Thyroid gland (tissue), 4 donors: ENCODE data around the gene MAP4K5.

Experiments
- CTCF ChIP-seq, 6 experiments: fragments of 200-600 bp in 3 of 6; fragments of 450-650 bp in 3 of 6; sonication (generic) in 3 of 6; IDR thresholded peaks; one replicate each; pipeline ENCODE4 v1.5.1; 2016 to 2019; ENCODE audit warnings: antibody characterized with exemption in 6 of 6, mild to moderate bottlenecking in 2 of 6, inconsistent platforms in 1 of 6, moderate library complexity in 1 of 6
- POLR2A ChIP-seq, 2 donors: fragments of 450-650 bp; IDR thresholded peaks; one replicate each; pipeline ENCODE4 v1.6.1; 2017; ENCODE audit warnings: antibody characterized with exemption in 2 of 2, mild to moderate bottlenecking in 2 of 2, moderate library complexity in 1 of 2

- TF ChIP-seq CTCF (IDR thresholded peaks at IDR 0.05) (no peak), POLR2A (IDR thresholded peaks at IDR 0.05) (no peak)
Observed at GRCh38 chr14:50434528-50434927, 97.8 kb downstream of the MAP4K5 start.
